Adrenal gland (tissue), 12 donors: ENCODE data around the gene RABGAP1L. TPM values are rescaled to one million over a fixed set of nuclear protein-coding genes. Genes with fewer than 3 reads are reported as not detected.

Experiments used
- DNase-seq, 7 donors: peaks; one replicate each; pipeline ENCODE4 v3.0.0-alpha.2; 2019 to 2020
- H3K27ac ChIP-seq, 5 donors: fragments of 200-600 bp; sonication (generic) in 4 of 5; 1 replicate in 3 of 5; 2 replicates in 2 of 5; pipeline versions ENCODE4 v1.5.1 to v1.8.0; 2016 to 2020; ENCODE audit warnings: mild to moderate bottlenecking in 1 of 5
- H3K27me3 ChIP-seq: fragments of 200-600 bp; 2 replicates; pipeline ENCODE4 v1.8.0; 2021
- H3K36me3 ChIP-seq, 2 donors: fragments of 200-600 bp; replicated peaks in 1 of 2; 1 replicate in 1 of 2; 2 replicates in 1 of 2; pipeline versions ENCODE4 v1.5.1 to v1.8.0; 2018 to 2022
- H3K4me1 ChIP-seq, 2 donors: fragments of 200-600 bp; replicated peaks in 1 of 2; 1 replicate in 1 of 2; 2 replicates in 1 of 2; pipeline versions ENCODE4 v1.5.1 to v1.8.0; 2018 to 2021
- H3K4me3 ChIP-seq, 4 donors: fragments of 200-600 bp; sonication (generic) in 3 of 4; one replicate each; pipeline ENCODE4 v1.5.1; 2016 to 2018
- H3K9me3 ChIP-seq, 3 donors: fragments of 200-600 bp; sonication (generic) in 1 of 3; replicated peaks in 1 of 3; 1 replicate in 2 of 3; 2 replicates in 1 of 3; pipeline versions ENCODE4 v1.5.1 to v1.8.0; 2016 to 2021
- CTCF ChIP-seq, 6 experiments: fragments of 450-650 bp in 4 of 6; fragments of 200-600 bp in 2 of 6; sonication (generic) in 1 of 6; IDR thresholded peaks; 1 replicate in 5 of 6; 2 replicates in 1 of 6; pipeline versions ENCODE4 v1.5.1 to v1.8.0; 2016 to 2021; ENCODE audit warnings: antibody characterized with exemption in 6 of 6, mild to moderate bottlenecking in 2 of 6, moderate library complexity in 1 of 6
- POLR2A ChIP-seq, 2 donors: fragments of 450-650 bp; IDR thresholded peaks; one replicate each; pipeline ENCODE4 v1.6.1; 2017; ENCODE audit warnings: antibody characterized with exemption in 2 of 2, mild to moderate bottlenecking in 2 of 2, moderate library complexity in 1 of 2
- WGBS, 4 donors: extraction: QIAGEN DNeasy Blood & Tissue Kit in 2 of 4; methylation state at CpG; one replicate each; pipeline versions ENCODE4 v1.1.5 to v1.1.7; 2013 to 2017; 5-methylcytosine and 5-hydroxymethylcytosine counted together
- intact Hi-C, 2 donors: fragments of 100-400 bp; cut with DNase I; formaldehyde crosslinking; loops; one replicate each; pipeline versions ENCODE4 v1.14.1 to v1.15.0; 2022 to 2023
- polyA plus RNA-seq, 3 donors: library from polyadenylated mRNA; stranded (reverse); fragments of 200-250 nt in 2 of 3; fragments of 350-450 nt in 1 of 3; fragmentation: Illumina TruSeq in 1 of 3; extraction: RNeasy Lipid Tissue Mini Kit (QIAGEN cat#74804) in 1 of 3; gene quantifications; one replicate each; pipeline ENCODE4 v1.2.3, GENCODE V29; 2013 to 2014
- total RNA-seq, 9 donors: library from RNA; depleted of rRNA in 4 of 9; stranded (reverse); fragments of >200 nt in 4 of 9; fragments of 120-200 nt in 1 of 9; fragmentation: NEBNext Ultra II Directional in 1 of 9; extraction: Animal tissue kit (Norgen Biotek cat#: 25700) in 1 of 9; gene quantifications; one replicate each; pipeline versions ENCODE4 v1.1.0 to v1.2.4, GENCODE V29; 2013 to 2023
- donor health status: healthy with polysubstance abuse.
- donor health status: Bipolar disorder and iron deficiency.
- donor health status: DM: yes; HTN: yes; CAD: no.
- donor health status: DM: no; HTN: no; CAD: no.
- donor health status: DM: no; HTN: no; CAD: no.
- donor health status: DM: yes; HTN: yes; CAD: no.

The RABGAP1L gene
- total and polyA plus RNA-seq, 12 donors: 10.4 to 29.9 (median 19.7) TPM

- intact Hi-C loops: no loop called here
- Histone ChIP-seq H3K4me3 (no peak overlapping the region), H3K27ac (no peak overlapping the region), H3K27me3 (no peaks in the 10 kb centered on the region), H3K36me3 (no peaks in the 10 kb centered on the region), H3K9me3 (no peaks in the 10 kb centered on the region), H3K4me1 (no peaks in the 10 kb centered on the region)
- TF ChIP-seq POLR2A (IDR thresholded peaks at IDR 0.05) (no peak), CTCF (IDR thresholded peaks at IDR 0.05) (no peak)
- no peak for DNase-seq
- WGBS, 4 donors: 70 to 79% (median 72%) methylated on average over 2 of the region's 2 CpGs
Measured at GRCh38 chr1:174469052-174469451, 309.7 kb downstream of the RABGAP1L start.

GRCh38 chr1:174469687-174470086 is 310.4 kb downstream of the RABGAP1L start:
- H3K27ac ChIP-seq: no peak overlapping the region
- TF ChIP-seq POLR2A (IDR thresholded peaks at IDR 0.05) (no peak), CTCF (IDR thresholded peaks at IDR 0.05) (no peak)
- intact Hi-C loops: no loop called here
- H3K4me3 ChIP-seq: no peak overlapping the region
- no peaks in the 10 kb centered on the region for H3K27me3 ChIP-seq
- H3K36me3 ChIP-seq: no peaks in the 10 kb centered on the region
- DNase-seq: no peak
- H3K9me3 ChIP-seq: no peaks in the 10 kb centered on the region
- H3K4me1 ChIP-seq: no peaks in the 10 kb centered on the region
- WGBS, 4 donors: 33 to 40% (median 37%) methylated on average over 1 of the region's 1 CpG

- TF ChIP-seq POLR2A (IDR thresholded peaks at IDR 0.05) (no peak), CTCF (IDR thresholded peaks at IDR 0.05) (no peak)
- intact Hi-C loops: no loop called here
Measured at GRCh38 chr1:174479281-174479680, 320.0 kb downstream of the RABGAP1L start.

GRCh38 chr1:174480324-174480723 is 321.0 kb downstream of the RABGAP1L start:
- no peak for TF ChIP-seq CTCF (IDR thresholded peaks at IDR 0.05)
- TF ChIP-seq POLR2A (IDR thresholded peaks at IDR 0.05): no peak
- intact Hi-C loops: no loop called here

More at GRCh38 chr1:174479281-174479680, 320.0 kb downstream of the RABGAP1L start:
- no peaks in the 10 kb centered on the region for H3K4me1 ChIP-seq
- no peak overlapping the region for H3K4me3 ChIP-seq
- H3K9me3 ChIP-seq: no peaks in the 10 kb centered on the region
- WGBS, 4 donors: 90 to 100% (median 97%) methylated on average over 1 of the region's 1 CpG
- H3K27me3 ChIP-seq: no peaks in the 10 kb centered on the region
- H3K27ac ChIP-seq: no peak overlapping the region
- no peaks in the 10 kb centered on the region for H3K36me3 ChIP-seq
- no peak for DNase-seq

More at GRCh38 chr1:174480324-174480723, 321.0 kb downstream of the RABGAP1L start:
- Histone ChIP-seq H3K4me1 (no peaks in the 10 kb centered on the region), H3K9me3 (no peaks in the 10 kb centered on the region), H3K36me3 (no peaks in the 10 kb centered on the region), H3K27ac (no peak overlapping the region), H3K4me3 (no peak overlapping the region), H3K27me3 (no peaks in the 10 kb centered on the region)
- WGBS, 4 donors: 44 to 53% (median 48%) methylated on average over 1 of the region's 1 CpG
- no peak for DNase-seq
